ENCODE data around the gene DCAF8.

DCAF8 gene

GRCh38 chr1:160211046-160211790, 51.1 kb downstream of the DCAF8 start:
- H3K27ac ChIP-seq (ENCODE audit: low read length): no peak overlapping the region
- no peak overlapping the region for H2AFZ ChIP-seq (ENCODE audit: low read length)
- H3F3A ChIP-seq (ENCODE audit: insufficient read depth, low read length): peaks cover 10% of the 10 kb centered on the region; the same call in 1 of the 2 replicates
- H3K9me3 ChIP-seq (replicated peaks; ENCODE audit: insufficient read depth, low read length): no peaks in the 10 kb centered on the region
- H4K20me1 ChIP-seq (ENCODE audit: insufficient read depth, low read length): no peaks in the 10 kb centered on the region
- H3K36me3 ChIP-seq (replicated peaks; ENCODE audit: insufficient read depth, low read length): no peaks in the 10 kb centered on the region; the same call in 1 of the 2 replicates
- H3K4me2 ChIP-seq (ENCODE audit: low read depth, low read length): no peak overlapping the region
- H3K27me3 ChIP-seq (replicated peaks; ENCODE audit: insufficient read depth, low read length): no peaks in the 10 kb centered on the region
- H3K4me3 ChIP-seq (ENCODE audit: low read length): no peak overlapping the region
- no peak for TF ChIP-seq EZH2phosphoT487 (IDR thresholded peaks at IDR 0.05; ENCODE audit: low read length)
- H3K9me2 ChIP-seq (replicated peaks; ENCODE audit: insufficient read depth, low read length): no peaks in the 10 kb centered on the region
- peaks cover 8% of the 10 kb centered on the region for H3K4me1 ChIP-seq (ENCODE audit: low read length)
- peaks cover 48% of the 10 kb centered on the region for H3K79me2 ChIP-seq (ENCODE audit: low read length)
- no peak overlapping the region for H3K9ac ChIP-seq (ENCODE audit: low read length)
- no peak for DNase-seq

- H3K4me2 ChIP-seq (ENCODE audit: low read depth, low read length): no peak overlapping the region
- DNase-seq: no peak
- peaks cover 15% of the 10 kb centered on the region; the same call in 1 of the 2 replicates for H3F3A ChIP-seq (ENCODE audit: insufficient read depth, low read length)
- H3K36me3 ChIP-seq (replicated peaks; ENCODE audit: insufficient read depth, low read length): no peaks in the 10 kb centered on the region; the same call in 1 of the 2 replicates
- no peaks in the 10 kb centered on the region for H3K27me3 ChIP-seq (replicated peaks; ENCODE audit: insufficient read depth, low read length)
- H2AFZ ChIP-seq (ENCODE audit: low read length): no peak overlapping the region
- no peak overlapping the region for H3K4me3 ChIP-seq (ENCODE audit: low read length)
- no peak overlapping the region for H3K9ac ChIP-seq (ENCODE audit: low read length)
- TF ChIP-seq EZH2 (optimal IDR thresholded peaks at IDR 0.05; ENCODE audit: low read depth, low read length): no peak
- TF ChIP-seq, protein P1, sequence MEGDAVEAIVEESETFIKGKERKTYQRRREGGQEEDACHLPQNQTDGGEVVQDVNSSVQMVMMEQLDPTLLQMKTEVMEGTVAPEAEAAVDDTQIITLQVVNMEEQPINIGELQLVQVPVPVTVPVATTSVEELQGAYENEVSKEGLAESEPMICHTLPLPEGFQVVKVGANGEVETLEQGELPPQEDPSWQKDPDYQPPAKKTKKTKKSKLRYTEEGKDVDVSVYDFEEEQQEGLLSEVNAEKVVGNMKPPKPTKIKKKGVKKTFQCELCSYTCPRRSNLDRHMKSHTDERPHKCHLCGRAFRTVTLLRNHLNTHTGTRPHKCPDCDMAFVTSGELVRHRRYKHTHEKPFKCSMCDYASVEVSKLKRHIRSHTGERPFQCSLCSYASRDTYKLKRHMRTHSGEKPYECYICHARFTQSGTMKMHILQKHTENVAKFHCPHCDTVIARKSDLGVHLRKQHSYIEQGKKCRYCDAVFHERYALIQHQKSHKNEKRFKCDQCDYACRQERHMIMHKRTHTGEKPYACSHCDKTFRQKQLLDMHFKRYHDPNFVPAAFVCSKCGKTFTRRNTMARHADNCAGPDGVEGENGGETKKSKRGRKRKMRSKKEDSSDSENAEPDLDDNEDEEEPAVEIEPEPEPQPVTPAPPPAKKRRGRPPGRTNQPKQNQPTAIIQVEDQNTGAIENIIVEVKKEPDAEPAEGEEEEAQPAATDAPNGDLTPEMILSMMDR (IDR thresholded peaks at IDR 0.05; ENCODE audit: low read length): no peak
- no peak for TF ChIP-seq EZH2phosphoT487 (IDR thresholded peaks at IDR 0.05; ENCODE audit: low read length)
- H3K4me1 ChIP-seq (ENCODE audit: low read length): peaks cover 12% of the 10 kb centered on the region
- peaks cover 54% of the 10 kb centered on the region for H3K79me2 ChIP-seq (ENCODE audit: low read length)
- H4K20me1 ChIP-seq (ENCODE audit: insufficient read depth, low read length): no peaks in the 10 kb centered on the region
- no peaks in the 10 kb centered on the region for H3K9me3 ChIP-seq (replicated peaks; ENCODE audit: insufficient read depth, low read length)
- no peak overlapping the region for H3K27ac ChIP-seq (ENCODE audit: low read length)
- H3K9me2 ChIP-seq (replicated peaks; ENCODE audit: insufficient read depth, low read length): no peaks in the 10 kb centered on the region
These were observed 51.8 kb downstream of the DCAF8 start for GRCh38 chr1:160210561-160210960.

DNA sequence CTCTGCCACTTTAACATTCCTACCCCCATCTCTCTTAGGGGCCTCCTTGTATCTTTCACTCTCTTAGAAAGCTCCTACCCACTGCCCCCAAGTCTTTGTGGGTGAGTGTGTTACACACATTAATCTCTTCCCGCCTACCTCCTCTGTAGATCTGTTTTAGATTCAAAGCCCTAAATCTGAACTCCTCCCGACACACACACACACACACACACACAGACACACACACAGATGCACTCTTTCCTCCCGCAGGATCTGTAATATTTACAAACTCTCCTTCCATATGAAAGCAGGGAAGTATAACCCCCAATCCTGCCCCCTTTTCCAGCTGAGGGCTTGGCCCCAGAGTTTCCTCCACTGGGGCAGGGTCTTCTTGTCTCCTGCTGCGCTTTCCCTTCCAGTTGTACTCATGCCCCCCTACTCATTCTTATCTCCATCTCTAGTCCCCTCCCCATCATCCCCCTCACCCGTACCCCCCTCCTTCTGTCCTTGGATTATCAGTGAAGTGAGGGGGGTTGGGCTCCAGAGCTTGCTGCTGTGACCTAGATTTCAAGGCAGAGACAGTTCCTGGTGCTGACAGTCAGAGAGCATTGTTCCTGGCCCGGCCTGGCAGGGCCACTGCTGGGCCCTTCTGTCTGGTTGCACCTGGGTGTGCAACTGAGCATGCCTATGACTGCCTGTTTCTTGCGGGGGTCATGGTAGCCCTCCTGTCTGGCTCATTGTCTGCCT, 52.9 kb downstream of the DCAF8 start:
- no peak overlapping the region for H3K4me2 ChIP-seq (ENCODE audit: low read depth, low read length)
- H2AFZ ChIP-seq (ENCODE audit: low read length): no peak overlapping the region
- H3K9ac ChIP-seq (ENCODE audit: low read length): no peak overlapping the region
- H3K4me3 ChIP-seq (ENCODE audit: low read length): no peak overlapping the region
- H3K27ac ChIP-seq (ENCODE audit: low read length): no peak overlapping the region
- peaks cover 17% of the 10 kb centered on the region for H3K4me1 ChIP-seq (ENCODE audit: low read length)
- DNase-seq: no peak
- no peaks in the 10 kb centered on the region for H4K20me1 ChIP-seq (ENCODE audit: insufficient read depth, low read length)
- no peaks in the 10 kb centered on the region for H3K36me3 ChIP-seq (replicated peaks; ENCODE audit: insufficient read depth, low read length)
- no peaks in the 10 kb centered on the region for H3K27me3 ChIP-seq (replicated peaks; ENCODE audit: insufficient read depth, low read length)
- no peaks in the 10 kb centered on the region for H3K9me3 ChIP-seq (replicated peaks; ENCODE audit: insufficient read depth, low read length)
- no peaks in the 10 kb centered on the region for H3K9me2 ChIP-seq (replicated peaks; ENCODE audit: insufficient read depth, low read length)
- H3K79me2 ChIP-seq (ENCODE audit: low read length): peaks cover 57% of the 10 kb centered on the region
- TF ChIP-seq, protein P1 (IDR thresholded peaks at IDR 0.05; ENCODE audit: low read length): no peak
- no peak for TF ChIP-seq EZH2 (optimal IDR thresholded peaks at IDR 0.05; ENCODE audit: low read depth, low read length)
- TF ChIP-seq EZH2phosphoT487 (IDR thresholded peaks at IDR 0.05; ENCODE audit: low read length): no peak
- peaks cover 20% of the 10 kb centered on the region for H3F3A ChIP-seq (ENCODE audit: insufficient read depth, low read length)

Measured in MM.1S (cell line).